Measurements from ENCODE around the gene PDE8B. TPM values are rescaled to one million over a fixed set of nuclear protein-coding genes. Genes with fewer than 3 reads are reported as not detected.

PDE8B gene
- total RNA-seq, 4 donors from 2014 or later, result 0.79 to 2.7 (median 1.4) TPM; not detected in 1

DNA sequence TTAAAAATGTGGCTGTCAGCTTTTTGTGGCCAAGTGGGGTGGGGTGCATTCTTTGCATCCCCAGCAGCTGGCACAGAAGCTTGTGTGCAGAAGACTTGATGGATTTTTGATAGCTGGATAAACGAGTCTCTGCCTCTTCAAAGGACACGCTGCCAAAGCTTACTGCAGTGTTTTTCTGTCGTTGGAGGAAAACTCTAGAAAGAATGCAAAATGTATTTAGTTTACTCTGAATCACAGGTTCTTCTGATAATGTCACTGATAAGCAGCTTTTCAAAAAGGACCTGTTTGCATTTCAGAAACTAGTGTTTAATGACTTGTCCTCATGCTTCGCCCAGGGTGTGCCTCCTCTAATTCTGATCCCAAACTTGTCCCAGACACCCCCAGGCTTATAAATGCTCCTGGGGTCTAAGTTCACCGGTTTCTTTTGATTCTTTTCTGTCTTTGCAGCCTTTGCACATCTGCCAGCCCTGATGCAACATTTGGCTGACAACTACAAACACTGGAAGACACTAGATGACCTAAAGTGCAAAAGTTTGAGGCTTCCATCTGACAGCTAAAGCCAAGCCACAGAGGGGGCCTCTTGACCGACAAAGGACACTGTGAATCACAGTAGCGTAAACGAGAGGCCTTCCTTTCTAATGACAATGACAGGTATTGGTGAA, 215.6 kb downstream of the PDE8B start:
- no peak for DNase-seq

DNA sequence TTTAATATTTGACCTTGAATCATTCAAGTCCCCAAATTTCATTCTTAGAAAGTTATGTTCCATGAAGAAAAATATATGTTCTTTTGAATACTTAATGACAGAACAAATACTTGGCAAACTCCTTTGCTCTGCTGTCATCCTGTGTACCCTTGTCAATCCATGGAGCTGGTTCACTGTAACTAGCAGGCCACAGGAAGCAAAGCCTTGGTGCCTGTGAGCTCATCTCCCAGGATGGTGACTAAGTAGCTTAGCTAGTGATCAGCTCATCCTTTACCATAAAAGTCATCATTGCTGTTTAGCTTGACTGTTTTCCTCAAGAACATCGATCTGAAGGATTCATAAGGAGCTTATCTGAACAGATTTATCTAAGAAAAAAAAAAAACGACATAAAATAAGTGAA, 216.2 kb downstream of the PDE8B start:
- DNase-seq, result no peak
- WGBS, 2 donors, result 35 to 80% methylated on average over 2 of the region's 2 CpGs
- Histone ChIP-seq H3K27me3 (no peaks in the 10 kb centered on the region), H3K27ac (peak overlapping the region in 1 of 4 donors; percentile 23), H3K36me3 (peaks cover 0 to 38% (median 3%) of the 10 kb centered on the region in 3 donors), H3K4me3 (no peak overlapping the region), H3K4me1 (peaks cover 0 to 24% (median 3%) of the 10 kb centered on the region in 3 donors), H3K9me3 (no peaks in the 10 kb centered on the region)
- TF ChIP-seq POLR2A (IDR thresholded peaks at IDR 0.05), result no peak
- TF ChIP-seq, protein P1, sequence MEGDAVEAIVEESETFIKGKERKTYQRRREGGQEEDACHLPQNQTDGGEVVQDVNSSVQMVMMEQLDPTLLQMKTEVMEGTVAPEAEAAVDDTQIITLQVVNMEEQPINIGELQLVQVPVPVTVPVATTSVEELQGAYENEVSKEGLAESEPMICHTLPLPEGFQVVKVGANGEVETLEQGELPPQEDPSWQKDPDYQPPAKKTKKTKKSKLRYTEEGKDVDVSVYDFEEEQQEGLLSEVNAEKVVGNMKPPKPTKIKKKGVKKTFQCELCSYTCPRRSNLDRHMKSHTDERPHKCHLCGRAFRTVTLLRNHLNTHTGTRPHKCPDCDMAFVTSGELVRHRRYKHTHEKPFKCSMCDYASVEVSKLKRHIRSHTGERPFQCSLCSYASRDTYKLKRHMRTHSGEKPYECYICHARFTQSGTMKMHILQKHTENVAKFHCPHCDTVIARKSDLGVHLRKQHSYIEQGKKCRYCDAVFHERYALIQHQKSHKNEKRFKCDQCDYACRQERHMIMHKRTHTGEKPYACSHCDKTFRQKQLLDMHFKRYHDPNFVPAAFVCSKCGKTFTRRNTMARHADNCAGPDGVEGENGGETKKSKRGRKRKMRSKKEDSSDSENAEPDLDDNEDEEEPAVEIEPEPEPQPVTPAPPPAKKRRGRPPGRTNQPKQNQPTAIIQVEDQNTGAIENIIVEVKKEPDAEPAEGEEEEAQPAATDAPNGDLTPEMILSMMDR (IDR thresholded peaks at IDR 0.05), result no peak
- intact Hi-C loops (cut with DNase I), result no loop called here

More for the DNA sequence above, 215.6 kb downstream of the PDE8B start:
- Histone ChIP-seq H3K27ac (peak overlapping the region in 1 of 4 donors; percentile 23), H3K4me3 (no peak overlapping the region), H3K36me3 (peaks cover 0 to 33% (median 3%) of the 10 kb centered on the region in 3 donors), H3K9me3 (no peaks in the 10 kb centered on the region), H3K4me1 (peaks cover 0 to 24% (median 3%) of the 10 kb centered on the region in 3 donors), H3K27me3 (no peaks in the 10 kb centered on the region)
- intact Hi-C loops (cut with DNase I), result no loop called here
- WGBS, 2 donors, result 57 to 61% methylated on average over 8 of the region's 8 CpGs
- TF ChIP-seq, protein P1 (IDR thresholded peaks at IDR 0.05), result no peak
- no peak for TF ChIP-seq POLR2A (IDR thresholded peaks at IDR 0.05)

DNA sequence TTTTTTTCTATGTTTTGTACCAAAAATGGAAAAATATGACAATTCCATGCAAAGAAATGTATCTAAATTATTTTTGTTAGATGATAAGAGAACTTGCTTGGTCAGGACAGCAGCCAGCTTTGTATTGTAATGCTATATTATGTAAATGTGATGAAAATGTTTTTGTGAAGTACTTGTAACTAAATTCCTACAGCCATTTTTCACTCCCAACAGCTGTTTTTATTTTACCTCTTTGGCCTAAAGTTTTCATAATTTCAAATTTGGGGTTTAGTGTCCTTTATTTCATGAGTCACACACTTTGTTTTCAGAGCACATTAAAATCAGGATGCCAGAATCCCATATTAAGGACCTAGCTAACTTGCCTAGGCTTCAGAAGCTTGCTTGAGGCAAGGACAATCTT, 217.5 kb downstream of the PDE8B start:
- no peak for DNase-seq
- no peaks in the 10 kb centered on the region for H3K27me3 ChIP-seq
- no peaks in the 10 kb centered on the region for H3K9me3 ChIP-seq
- peak overlapping the region in 1 of 4 donors; percentile 45 for H3K27ac ChIP-seq
- H3K4me3 ChIP-seq, result no peak overlapping the region
- H3K36me3 ChIP-seq, result peaks cover 0 to 51% (median 3%) of the 10 kb centered on the region in 3 donors
- TF ChIP-seq POLR2A (IDR thresholded peaks at IDR 0.05), result no peak
- TF ChIP-seq, protein P1 (IDR thresholded peaks at IDR 0.05), result no peak
- peaks cover 0 to 24% (median 3%) of the 10 kb centered on the region in 3 donors for H3K4me1 ChIP-seq
- intact Hi-C loops (cut with DNase I), result no loop called here

DNA sequence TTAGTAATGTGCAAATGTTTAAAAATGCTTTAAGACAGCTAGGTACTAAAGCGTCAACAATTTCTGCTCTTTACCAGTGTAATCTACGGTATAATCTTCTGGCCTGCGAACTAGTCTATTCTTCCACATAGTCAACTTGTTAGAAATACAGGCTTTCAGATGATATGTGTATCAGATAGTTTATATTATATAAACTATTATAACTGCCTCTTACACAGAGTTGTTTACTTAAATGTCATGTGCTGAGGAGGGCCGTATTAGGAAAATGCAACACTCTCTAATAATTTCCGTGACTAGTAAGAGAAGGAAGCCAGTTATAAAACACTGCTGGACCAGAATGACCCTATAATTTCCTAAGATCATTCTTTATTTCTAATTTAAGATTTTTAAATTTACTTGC, 218.0 kb downstream of the PDE8B start:
- H3K27ac ChIP-seq, result peak overlapping the region in 1 of 4 donors; percentile 45
- H3K4me1 ChIP-seq, result peaks cover 0 to 24% (median 3%) of the 10 kb centered on the region in 3 donors
- WGBS, 2 donors, result 71 to 77% methylated on average over 5 of the region's 5 CpGs
- intact Hi-C loops (cut with DNase I), result no loop called here
- H3K36me3 ChIP-seq, result peaks cover 0 to 57% (median 3%) of the 10 kb centered on the region in 3 donors
- TF ChIP-seq POLR2A (IDR thresholded peaks at IDR 0.05), result no peak
- TF ChIP-seq, protein P1 (IDR thresholded peaks at IDR 0.05), result no peak
- no peak for DNase-seq
- no peaks in the 10 kb centered on the region for H3K27me3 ChIP-seq
- H3K9me3 ChIP-seq, result no peaks in the 10 kb centered on the region
- no peak overlapping the region for H3K4me3 ChIP-seq

DNA sequence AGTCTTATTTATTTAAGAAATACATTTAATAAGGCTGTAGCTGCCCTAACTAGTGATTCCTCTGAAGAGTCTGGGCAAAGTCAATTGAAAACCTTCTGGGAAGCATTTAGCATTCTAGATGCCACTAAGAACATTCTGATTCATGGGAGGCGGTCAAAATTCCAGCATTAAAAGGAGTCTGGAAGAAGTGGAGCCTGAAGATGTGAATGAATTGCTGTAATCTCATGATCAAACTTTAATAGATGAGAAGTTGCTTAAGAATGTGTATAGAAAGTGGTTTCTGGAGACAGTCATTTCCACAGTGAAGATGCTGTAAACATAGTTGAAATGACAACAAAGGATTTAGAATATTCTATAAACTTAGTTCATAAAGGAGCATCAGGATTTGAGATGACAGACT, 220.2 kb downstream of the PDE8B start:
- TF ChIP-seq, protein P1 (IDR thresholded peaks at IDR 0.05), result no peak
- no peak for TF ChIP-seq POLR2A (IDR thresholded peaks at IDR 0.05)
- H3K36me3 ChIP-seq, result peaks cover 0 to 72% (median 3%) of the 10 kb centered on the region in 3 donors
- H3K9me3 ChIP-seq, result no peaks in the 10 kb centered on the region
- intact Hi-C loops (cut with DNase I), result no loop called here
- WGBS, 2 donors, result 95 to 100% methylated on average over 1 of the region's 1 CpG
- H3K4me3 ChIP-seq, result no peak overlapping the region
- H3K27ac ChIP-seq, result no peak overlapping the region
- no peaks in the 10 kb centered on the region for H3K27me3 ChIP-seq
- no peak for DNase-seq
- peaks cover 0 to 24% (median 3%) of the 10 kb centered on the region in 3 donors for H3K4me1 ChIP-seq

Measured in esophagus squamous epithelium (tissue), 5 donors.